HL-60 (cell line): ENCODE results near the gene GGA2.
"Not testable (repeated sequence)": the region's sequence is repeated elsewhere in the genome, so short reads cannot be mapped to it uniquely, and the experiment has no call there.

Experiments
- DNase-seq, 2 experiments: peaks; one replicate each; pipeline ENCODE4 v3.0.0-alpha.2; 2010 to 2020; ENCODE audit warnings: low read depth in 1 of 2, low spot score in 1 of 2
- H3K27ac ChIP-seq: fragments of 250-450 bp; sonication (Bioruptor Pico); replicated peaks from 2 replicates; pipeline ENCODE4 v1.5.1; 2020; ENCODE audit warnings: mild to moderate bottlenecking, moderate library complexity
- H3K27me3 ChIP-seq: fragments of 250-450 bp; sonication (Bioruptor Pico); 2 replicates; pipeline ENCODE4 v1.5.1; 2021; ENCODE audit warnings: mild to moderate bottlenecking, moderate library complexity; ENCODE audit not compliant: insufficient read depth, poor library complexity, severe bottlenecking
- H3K4me3 ChIP-seq: replicated peaks from 2 replicates; pipeline ENCODE4 v1.5.1; 2011; ENCODE audit warnings: mild to moderate bottlenecking, control low read depth, low read length; ENCODE audit not compliant: insufficient read depth
- GABPA ChIP-seq: IDR thresholded peaks from 2 replicates; pipeline ENCODE4 v1.6.1; 2012; ENCODE audit warnings: low read depth
- POLR2AphosphoS5 ChIP-seq: IDR thresholded peaks from 2 replicates; pipeline ENCODE4 v1.6.1; 2012; ENCODE audit warnings: low read depth
- SPI1 ChIP-seq: IDR thresholded peaks from 2 replicates; pipeline ENCODE4 v1.6.1; 2012; ENCODE audit warnings: low read depth, mild to moderate bottlenecking, borderline replicate concordance
- TF ChIP-seq, protein P1 (sequence below): IDR thresholded peaks from one replicate; pipeline ENCODE4 v1.5.1; 2011; ENCODE audit warnings: low read length, control low read depth, inconsistent platforms; ENCODE audit not compliant: insufficient read depth
- TF ChIP-seq, protein P2 (sequence below): IDR thresholded peaks from 2 replicates; pipeline ENCODE4 v1.6.1; 2012; ENCODE audit warnings: low read depth; ENCODE audit not compliant: insufficient replicate concordance

The GGA2 gene

DNA sequence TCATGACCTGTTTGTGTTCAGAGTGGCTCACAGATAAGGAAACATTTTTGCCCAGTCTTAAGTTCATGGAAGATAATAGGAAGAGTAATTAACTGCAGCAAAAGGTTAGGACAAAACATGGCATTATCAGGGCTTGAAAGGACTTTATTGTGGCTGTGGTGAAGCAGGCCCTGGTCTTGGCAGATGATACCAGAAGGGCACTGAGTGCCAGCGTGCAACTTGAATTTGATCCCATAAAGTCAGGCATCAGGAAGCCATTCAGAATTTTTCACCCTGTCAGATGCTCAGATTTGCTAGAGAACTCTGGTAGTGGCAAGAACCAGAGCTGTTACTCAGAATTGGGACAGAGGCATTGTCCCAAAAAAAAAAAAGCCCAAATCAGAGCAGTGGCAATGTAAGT is 46.1 kb downstream of the GGA2 start:
- H3K4me3 ChIP-seq: no peak overlapping the region
- no peak overlapping the region for H3K27ac ChIP-seq
- no peak for DNase-seq
- TF ChIP-seq POLR2AphosphoS5 (no peak), SPI1 (no peak), GABPA (no peak)
- TF ChIP-seq, protein P1, sequence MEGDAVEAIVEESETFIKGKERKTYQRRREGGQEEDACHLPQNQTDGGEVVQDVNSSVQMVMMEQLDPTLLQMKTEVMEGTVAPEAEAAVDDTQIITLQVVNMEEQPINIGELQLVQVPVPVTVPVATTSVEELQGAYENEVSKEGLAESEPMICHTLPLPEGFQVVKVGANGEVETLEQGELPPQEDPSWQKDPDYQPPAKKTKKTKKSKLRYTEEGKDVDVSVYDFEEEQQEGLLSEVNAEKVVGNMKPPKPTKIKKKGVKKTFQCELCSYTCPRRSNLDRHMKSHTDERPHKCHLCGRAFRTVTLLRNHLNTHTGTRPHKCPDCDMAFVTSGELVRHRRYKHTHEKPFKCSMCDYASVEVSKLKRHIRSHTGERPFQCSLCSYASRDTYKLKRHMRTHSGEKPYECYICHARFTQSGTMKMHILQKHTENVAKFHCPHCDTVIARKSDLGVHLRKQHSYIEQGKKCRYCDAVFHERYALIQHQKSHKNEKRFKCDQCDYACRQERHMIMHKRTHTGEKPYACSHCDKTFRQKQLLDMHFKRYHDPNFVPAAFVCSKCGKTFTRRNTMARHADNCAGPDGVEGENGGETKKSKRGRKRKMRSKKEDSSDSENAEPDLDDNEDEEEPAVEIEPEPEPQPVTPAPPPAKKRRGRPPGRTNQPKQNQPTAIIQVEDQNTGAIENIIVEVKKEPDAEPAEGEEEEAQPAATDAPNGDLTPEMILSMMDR: no peak
- TF ChIP-seq, protein P2, sequence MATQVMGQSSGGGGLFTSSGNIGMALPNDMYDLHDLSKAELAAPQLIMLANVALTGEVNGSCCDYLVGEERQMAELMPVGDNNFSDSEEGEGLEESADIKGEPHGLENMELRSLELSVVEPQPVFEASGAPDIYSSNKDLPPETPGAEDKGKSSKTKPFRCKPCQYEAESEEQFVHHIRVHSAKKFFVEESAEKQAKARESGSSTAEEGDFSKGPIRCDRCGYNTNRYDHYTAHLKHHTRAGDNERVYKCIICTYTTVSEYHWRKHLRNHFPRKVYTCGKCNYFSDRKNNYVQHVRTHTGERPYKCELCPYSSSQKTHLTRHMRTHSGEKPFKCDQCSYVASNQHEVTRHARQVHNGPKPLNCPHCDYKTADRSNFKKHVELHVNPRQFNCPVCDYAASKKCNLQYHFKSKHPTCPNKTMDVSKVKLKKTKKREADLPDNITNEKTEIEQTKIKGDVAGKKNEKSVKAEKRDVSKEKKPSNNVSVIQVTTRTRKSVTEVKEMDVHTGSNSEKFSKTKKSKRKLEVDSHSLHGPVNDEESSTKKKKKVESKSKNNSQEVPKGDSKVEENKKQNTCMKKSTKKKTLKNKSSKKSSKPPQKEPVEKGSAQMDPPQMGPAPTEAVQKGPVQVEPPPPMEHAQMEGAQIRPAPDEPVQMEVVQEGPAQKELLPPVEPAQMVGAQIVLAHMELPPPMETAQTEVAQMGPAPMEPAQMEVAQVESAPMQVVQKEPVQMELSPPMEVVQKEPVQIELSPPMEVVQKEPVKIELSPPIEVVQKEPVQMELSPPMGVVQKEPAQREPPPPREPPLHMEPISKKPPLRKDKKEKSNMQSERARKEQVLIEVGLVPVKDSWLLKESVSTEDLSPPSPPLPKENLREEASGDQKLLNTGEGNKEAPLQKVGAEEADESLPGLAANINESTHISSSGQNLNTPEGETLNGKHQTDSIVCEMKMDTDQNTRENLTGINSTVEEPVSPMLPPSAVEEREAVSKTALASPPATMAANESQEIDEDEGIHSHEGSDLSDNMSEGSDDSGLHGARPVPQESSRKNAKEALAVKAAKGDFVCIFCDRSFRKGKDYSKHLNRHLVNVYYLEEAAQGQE: no peak
- no peaks in the 10 kb centered on the region for H3K27me3 ChIP-seq

DNA sequence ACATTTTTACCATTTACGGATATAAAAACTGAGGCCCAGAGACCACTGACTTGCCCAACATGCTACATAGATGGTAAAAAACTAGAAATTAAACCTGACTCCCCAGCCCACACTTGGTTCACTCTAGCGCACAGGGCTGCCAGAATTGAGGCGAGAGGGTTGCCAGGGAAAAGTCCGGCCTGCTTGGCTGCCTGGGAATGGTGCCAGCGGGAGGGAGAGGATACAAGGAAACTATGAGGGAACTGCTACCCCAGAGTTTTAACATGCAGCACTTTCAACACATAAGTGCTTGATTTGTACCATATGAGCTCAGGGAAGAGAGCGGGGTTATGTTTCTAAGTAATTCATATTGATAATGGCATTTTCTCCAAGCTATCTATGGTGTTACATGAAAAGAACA is 47.3 kb downstream of the GGA2 start:
- H3K27ac ChIP-seq, H3K4me3 ChIP-seq, DNase-seq, H3K27me3 ChIP-seq: not testable (repeated sequence)

DNA sequence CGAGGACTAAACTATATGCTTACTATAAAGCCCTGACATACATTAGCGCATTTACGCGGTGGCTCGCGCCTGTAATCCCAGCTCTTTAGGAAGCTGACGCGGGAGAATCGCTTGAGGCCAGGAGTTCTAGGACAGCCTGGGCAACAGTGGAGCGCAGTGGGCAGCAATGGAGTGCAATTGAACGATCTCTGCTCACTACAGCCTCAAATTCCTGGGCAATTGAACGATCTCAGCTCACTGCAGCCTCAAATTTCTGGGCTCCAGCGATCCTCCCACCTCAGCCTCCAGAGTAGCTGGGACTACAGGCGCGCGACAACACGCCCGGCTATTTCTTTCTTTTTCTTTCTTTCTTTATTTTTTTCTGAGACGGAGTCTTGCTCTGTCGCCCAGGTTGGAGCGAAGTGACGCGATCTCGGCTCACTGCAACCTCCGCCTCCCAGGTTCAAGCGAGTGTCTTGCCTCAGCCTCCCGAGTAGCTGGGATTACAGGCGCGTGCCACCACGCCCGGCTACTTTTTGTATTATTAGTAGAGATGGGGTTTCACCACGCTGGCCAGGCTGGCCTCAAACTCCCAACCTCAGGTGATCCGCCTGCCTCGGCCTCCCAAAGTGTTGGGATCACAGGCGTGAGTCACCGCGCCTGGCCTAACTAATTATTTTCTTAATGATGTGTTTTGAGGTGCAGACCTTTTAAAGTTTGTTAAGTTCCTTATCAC is 56.8 kb downstream of the GGA2 start:
- peak overlapping the region; percentile 82 for H3K27ac ChIP-seq
- H3K27me3 ChIP-seq: no peaks in the 10 kb centered on the region
- no peak for DNase-seq
- TF ChIP-seq, protein P1: no peak
- TF ChIP-seq, protein P2: no peak
- TF ChIP-seq SPI1: no peak
- peak overlapping the region; percentile 96 for H3K4me3 ChIP-seq

DNA sequence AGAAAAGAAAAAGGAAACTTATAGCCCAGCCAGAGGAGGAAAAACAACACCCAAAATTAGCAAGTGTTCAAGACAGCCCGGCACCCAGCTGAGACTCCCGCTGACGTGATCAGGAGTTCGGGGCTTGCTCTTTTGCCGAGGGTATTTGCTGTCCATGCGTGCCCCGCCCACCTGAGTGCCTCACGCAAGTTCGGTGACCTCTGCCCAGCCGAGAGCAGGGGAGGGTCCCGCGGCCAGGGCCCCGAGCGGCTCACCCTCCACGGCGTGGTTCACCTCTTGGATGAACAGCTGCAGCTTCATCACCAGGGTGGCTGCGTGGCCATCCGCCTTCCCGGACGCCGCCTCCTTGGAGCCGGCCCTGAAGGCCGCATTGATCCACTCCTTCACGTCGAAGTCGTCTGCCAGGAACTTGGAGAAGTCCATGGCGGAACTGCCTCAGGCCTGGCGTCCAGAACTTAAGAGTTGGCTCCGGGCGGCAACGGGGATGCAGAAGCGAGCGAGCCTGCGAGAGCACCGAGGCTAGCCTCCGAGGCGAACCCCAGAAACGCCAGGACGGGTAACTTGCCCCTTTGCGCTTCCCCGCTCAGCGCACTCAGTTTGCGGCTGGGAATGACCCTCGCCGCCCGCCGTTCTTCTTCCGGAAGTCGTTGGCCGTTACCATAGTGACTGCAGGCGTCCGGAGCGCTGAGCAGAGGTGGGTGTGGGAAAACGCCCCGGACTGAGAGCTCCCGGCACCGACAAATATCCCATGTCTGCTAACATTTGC is 57.5 kb downstream of the GGA2 start, which contains the start of gene COG7:
TSS of gene COG7 (minus strand) at position 618 of the 766 bp plus-strand sequence. CDS start at position 423, 195 bp downstream.
- Histone ChIP-seq H3K27me3 (no peaks in the 10 kb centered on the region), H3K27ac (peak within 1 kb of the TSS; percentile 82), H3K4me3 (peak within 1 kb of the TSS; percentile 96)
- TF ChIP-seq GABPA (peak; percentile 53), SPI1 (no peak)
- DNase-seq: peak; percentile 67 to 88
